Measurements from ENCODE around the gene RBP3.

GRCh38 chr10:47367646-47368045 lies 19.5 kb downstream of the RBP3 start:
- no peak for TF ChIP-seq CTCF (IDR thresholded peaks at IDR 0.05; ENCODE audit: borderline replicate concordance, extremely low read depth, low read length, poor library complexity, severe bottlenecking)
- TF ChIP-seq EZH2 (IDR thresholded peaks at IDR 0.05; ENCODE audit: borderline replicate concordance, low read depth, low read length, severe bottlenecking), result no peak

Measured in DND-41 (cell line).